GM19238 (cell line): ENCODE data around the gene DDIAS.
"Not testable (repeated sequence)": the region's sequence is repeated elsewhere in the genome, so short reads cannot be mapped to it uniquely, and the experiment has no call there.

Experiments used
- DNase-seq: peaks from one replicate; pipeline ENCODE4 v3.0.0; 2011; ENCODE audit warnings: low spot score; ENCODE audit not compliant: insufficient read length

Gene DDIAS, protein sequence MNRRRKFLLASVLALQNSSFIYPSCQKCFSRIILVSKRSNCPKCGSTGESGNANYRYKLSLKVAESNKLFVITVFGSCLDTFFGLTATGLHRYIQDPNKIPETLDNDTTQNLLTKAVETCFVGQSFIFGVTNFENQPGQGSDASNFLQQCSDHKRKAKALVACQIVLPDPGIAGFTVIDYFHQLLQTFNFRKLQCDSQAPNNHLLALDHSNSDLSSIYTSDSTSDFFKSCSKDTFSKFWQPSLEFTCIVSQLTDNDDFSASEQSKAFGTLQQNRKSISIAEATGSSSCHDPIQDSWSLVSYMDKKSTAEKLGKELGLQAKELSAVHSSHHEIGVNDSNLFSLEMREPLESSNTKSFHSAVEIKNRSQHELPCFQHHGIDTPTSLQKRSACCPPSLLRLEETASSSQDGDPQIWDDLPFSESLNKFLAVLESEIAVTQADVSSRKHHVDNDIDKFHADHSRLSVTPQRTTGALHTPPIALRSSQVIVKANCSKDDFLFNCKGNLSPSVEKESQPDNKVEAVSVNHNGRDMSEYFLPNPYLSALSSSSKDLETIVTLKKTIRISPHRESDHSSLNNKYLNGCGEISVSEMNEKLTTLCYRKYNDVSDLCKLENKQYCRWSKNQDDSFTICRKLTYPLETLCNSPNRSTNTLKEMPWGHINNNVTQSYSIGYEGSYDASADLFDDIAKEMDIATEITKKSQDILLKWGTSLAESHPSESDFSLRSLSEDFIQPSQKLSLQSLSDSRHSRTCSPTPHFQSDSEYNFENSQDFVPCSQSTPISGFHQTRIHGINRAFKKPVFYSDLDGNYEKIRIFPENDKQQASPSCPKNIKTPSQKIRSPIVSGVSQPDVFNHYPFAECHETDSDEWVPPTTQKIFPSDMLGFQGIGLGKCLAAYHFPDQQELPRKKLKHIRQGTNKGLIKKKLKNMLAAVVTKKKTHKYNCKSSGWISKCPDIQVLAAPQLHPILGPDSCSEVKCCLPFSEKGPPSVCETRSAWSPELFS

DNA sequence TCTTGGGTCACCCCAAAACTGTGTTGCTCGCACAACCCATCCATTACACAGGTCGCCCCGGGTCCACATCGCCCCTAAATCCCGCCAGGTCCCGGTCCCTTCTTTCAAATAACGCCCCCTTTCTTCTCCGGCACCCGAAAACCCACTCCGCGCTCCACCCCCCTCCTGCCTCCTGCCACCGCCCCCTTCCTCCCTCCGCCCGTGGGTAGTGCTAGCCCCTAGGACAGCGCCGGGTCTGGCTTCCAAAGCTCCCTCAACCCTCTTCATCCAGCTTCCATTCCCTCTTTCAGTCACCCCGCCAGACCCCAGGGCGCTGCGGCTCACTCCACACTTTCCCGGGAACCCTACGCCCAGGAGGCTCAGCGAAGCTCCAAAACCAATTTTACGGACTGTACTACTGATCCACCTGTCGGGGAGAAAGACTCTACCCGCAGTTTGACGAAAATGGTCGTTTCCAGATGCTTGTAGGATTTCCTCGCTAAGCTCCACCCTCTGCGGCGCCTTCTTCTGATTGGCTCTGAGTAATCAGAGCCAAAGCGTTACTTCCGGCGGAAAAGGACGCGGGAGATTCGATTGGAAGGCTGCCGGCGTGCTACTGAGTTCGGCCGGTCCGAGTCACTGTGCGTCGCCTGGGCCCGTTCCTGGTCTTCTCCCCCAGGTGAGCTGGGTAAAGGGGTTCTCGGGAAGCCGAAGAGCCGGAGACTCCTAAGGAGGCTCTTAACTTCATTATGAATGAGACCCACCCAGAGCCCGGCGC, at the start of gene DDIAS:
Gene DDIAS, plus strand, starts transcription at position 572 of the 757 bp plus-strand sequence. CDS start 13,003 bp downstream, outside the sequence.
- DNase-seq, result peak; percentile 63

- DNase-seq, result no peak
Observed at GRCh38 chr11:82854242-82854641, 47.3 kb upstream of the DDIAS start.

GRCh38 chr11:82854916-82855315, 46.6 kb upstream of the DDIAS start:
- not testable (repeated sequence) for DNase-seq

DNA sequence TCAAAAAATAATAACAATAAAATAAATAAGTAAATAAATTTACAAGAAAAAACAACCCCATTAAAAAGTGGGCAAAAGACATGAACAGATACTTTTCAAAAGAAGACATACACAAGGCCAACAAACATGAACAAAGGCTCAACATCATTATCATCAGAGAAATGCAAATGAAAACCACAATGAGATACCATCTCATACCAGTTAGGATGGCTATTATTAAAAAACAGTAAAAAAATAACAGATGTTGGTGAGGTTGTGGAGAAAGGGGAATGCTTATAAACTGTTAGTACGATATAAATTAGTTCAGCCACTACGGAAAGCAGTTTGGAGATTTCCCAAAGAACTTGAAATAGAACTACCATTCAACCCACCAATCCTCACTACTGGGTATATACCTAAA, 45.9 kb upstream of the DDIAS start:
- DNase-seq, result no peak

- no peak for DNase-seq
Observed at GRCh38 chr11:82857145-82857544, 44.4 kb upstream of the DDIAS start.

GRCh38 chr11:82858133-82858532, 43.4 kb upstream of the DDIAS start:
- DNase-seq, result no peak

- DNase-seq, result no peak
Observed at GRCh38 chr11:82858556-82859091, 42.9 kb upstream of the DDIAS start.

DNA sequence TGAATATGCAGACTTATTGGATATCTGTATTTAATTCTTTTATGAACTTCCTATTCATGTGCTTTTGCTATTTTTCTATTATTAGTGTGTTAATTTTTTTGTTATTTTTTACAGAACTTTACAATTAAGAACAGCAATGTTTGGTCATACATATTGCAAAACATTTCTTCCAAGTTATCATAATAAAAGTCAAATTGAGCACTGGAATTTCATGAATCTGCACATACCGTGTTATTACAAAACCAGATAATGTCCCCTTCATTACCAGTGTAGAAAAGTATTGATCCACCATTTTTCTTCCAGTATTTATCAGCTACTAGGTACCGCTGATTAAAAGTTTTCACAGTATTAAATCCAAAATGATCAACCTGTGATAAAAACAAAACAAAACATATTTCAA, 41.8 kb upstream of the DDIAS start:
- DNase-seq, result no peak

DNA sequence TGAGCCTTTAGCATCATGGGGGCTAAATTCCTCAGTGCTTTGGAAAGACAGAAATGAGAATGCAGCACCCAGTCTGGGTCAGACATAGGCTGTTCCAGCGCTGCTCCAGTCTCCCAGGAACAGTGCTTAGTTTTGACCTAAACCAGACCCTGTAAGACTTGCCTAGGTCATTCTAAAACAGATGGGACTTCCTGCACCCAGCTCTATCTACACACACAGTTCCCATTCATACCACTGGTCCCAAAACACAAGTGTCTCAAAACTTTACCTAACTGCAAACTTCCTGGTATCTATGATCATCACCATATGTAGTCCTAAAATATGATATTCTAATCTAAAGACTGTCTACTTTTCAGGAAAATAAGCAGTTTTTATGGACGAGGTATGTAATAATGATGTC, 39.2 kb upstream of the DDIAS start:
- DNase-seq, result no peak

DNA sequence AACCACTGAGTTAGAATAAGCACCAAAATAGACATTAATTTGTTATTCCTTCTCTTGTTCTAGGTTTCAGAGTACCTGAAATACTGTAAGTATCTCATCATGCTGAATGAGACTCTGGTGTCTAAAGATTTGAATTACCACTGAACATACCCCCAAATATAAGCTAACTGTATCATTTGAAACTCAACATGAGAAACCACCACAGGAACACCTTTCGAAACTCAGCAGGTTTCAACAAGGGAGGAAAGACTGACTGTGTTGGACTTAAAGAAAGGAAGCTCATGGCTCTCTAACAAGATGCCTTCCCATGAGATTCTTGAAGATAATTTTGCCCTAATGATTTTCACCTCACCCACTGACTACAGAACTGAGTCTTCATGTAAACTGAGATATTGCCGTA, 38.3 kb upstream of the DDIAS start:
- no peak for DNase-seq

DNA sequence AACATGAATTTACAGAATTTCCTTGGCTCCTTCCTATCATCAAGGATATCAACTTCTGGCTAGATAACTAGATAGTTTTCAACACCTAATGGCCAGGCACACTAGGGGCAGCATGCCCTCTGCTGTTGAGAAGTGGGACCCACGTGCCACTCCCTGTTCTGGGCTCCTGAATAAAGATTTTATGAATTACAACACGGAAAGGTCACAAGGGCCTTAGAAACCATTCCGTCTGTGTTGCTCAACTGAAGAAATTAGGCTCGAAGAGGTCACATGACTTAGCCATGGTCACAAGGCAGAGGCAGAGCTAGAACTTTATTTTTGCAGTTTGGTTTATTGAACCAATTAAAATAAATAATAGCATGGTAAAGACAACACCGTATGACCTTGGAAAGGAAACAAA, 37.3 kb upstream of the DDIAS start:
- no peak for DNase-seq

GRCh38 chr11:82865841-82866240, 35.7 kb upstream of the DDIAS start:
- DNase-seq, result no peak

DNA sequence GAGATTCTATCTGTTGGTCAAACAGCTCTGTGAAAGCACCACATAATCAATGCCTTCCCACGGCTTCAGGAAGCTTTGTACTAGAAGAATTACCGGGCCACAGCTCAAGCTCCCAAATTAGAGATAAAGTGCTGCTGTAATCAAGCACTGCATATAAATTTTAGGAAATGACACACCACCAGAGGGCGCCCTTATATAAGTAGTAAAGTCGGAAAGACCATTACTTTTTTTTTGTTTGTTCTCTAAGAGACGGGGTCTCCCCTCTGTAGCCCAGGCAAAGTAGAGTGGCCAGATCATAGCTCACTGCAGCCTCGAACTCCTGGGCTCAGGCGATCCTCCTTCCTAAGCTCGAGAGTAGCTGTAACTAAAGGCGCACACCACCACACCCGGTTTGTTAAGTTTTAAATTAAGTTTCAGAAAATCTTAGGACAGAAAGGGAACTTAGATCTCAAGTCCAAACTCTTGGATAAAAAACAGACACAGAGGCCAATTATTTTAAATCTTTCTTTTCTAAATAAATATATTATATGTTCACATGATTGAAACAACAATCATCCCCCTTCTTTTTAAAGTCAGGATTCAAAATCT, 33.9 kb upstream of the DDIAS start:
- peak; percentile 19 for DNase-seq

GRCh38 chr11:82869657-82870056, 31.9 kb upstream of the DDIAS start:
- DNase-seq, result no peak

- no peak for DNase-seq
Observed at GRCh38 chr11:82871646-82872045, 29.9 kb upstream of the DDIAS start.

GRCh38 chr11:82872377-82873150, 29.0 kb upstream of the DDIAS start:
- DNase-seq, result no peak

GRCh38 chr11:82873919-82874333, 27.6 kb upstream of the DDIAS start:
- DNase-seq, result no peak

DNA sequence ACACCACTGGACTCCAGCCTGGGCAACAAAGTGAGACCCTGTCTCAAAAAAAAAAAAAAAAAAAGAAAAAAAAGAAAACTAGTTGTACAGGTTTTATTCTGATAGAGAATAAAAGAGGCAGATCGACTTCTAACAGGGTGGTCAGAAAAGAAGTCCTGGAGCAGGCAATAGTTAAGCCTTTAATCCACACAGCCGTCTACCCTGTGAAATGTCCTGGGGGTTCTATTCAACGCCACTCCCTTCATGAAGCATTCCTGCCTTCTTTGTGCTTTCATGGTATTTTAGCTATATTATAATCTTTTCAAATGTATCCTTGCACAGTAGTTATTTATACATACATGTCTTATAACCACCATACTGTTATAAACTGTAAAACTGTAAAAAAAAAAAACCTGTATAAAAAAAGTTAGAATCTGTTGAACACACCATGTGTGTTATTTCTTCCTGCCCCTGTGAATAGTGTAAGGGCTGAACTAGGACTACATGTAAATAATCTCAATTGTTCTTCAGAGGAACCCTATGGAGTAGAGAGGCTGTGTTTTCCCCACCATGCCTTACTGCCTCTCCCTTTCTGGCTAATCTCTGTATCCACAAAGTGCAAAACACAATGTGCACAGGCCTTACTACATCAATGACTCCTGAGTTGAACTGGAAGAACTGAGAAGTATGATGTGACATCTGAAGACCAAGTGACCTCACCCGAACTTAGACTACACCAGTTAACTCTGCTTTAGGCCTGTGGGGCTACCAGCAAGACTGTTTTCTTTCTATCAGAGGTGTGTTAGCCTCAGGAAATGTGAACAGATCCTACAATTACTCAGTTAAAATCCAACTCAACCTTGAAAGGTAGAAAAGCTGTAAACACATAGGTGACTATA, 26.7 kb upstream of the DDIAS start:
- DNase-seq, result no peak

- DNase-seq, result no peak
Observed at GRCh38 chr11:82883853-82884252, 17.7 kb upstream of the DDIAS start.
